RKO (cell line): Measurements from ENCODE around the gene ARL6IP6.

Experiments
- DNase-seq: peaks from one replicate; pipeline ENCODE4 v3.0.0-alpha.2; 2016; ENCODE audit warnings: low spot score

Gene ARL6IP6

GRCh38 chr2:152718076-152718908, at the start of gene ARL6IP6:
TSS of gene ARL6IP6 (plus strand) at chr2:152718620. CDS start at chr2:152718625, 5 bp downstream.
- peak; percentile 91 for DNase-seq

DNA sequence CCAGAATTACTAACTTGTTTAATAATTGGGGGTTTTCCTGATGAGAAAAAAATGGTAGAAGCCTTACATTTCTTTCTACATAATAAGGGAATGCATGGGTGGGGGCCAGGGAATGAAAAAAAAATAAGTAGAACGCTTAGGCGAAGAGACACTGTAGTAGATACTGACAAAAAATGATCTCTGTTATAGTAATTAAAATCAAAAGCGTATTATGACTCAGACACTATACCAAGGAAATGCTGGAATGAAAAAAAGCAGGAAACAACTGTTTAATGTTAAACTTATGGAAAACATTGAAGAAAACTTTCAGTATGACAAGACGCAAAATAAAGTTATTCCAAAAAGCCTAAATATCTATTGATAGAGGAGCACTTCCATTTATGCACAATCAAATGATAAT, 44.1 kb upstream of the ARL6IP6 start:
- DNase-seq, result no peak

DNA sequence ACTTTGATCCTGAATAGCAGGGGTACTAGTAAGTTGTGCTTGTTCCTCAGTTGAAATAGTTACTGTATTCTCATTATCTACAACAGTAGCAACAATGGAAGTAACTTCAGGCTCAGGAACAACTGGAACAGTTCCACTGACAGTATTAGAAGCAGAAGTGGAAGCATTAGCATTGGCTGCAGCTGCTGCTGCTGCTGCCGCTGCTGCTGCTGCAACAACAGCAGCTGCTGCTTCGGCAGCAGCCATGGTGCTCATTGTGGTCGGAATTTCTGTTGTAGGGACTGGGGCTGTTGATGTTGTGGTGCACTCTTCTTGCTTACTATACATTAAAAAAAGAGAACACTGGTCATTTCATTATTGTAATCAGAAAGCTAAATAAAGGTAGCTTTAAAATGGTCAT, 42.0 kb upstream of the ARL6IP6 start:
- no peak for DNase-seq

GRCh38 chr2:152678808-152679207, 39.6 kb upstream of the ARL6IP6 start:
- no peak for DNase-seq

GRCh38 chr2:152682663-152683062, 35.8 kb upstream of the ARL6IP6 start:
- no peak for DNase-seq

DNA sequence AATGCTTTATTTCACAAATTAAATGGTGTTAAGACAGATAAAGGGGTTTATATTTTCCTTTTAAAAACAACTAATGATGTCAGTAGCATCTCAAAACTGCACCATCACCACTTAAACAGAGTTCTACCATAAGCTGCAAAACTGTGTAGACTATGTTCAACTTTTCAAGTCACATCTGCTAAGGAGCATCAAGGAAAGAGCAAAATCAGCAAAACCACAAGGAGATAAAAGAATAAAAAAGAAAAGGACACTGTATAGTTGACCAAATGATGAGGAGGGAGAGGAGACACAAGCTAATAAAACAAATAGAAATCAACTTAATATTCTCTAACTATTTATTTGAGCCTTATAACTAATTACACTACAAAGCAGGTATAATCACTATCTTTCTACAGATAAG, 35.0 kb upstream of the ARL6IP6 start:
- DNase-seq, result no peak

DNA sequence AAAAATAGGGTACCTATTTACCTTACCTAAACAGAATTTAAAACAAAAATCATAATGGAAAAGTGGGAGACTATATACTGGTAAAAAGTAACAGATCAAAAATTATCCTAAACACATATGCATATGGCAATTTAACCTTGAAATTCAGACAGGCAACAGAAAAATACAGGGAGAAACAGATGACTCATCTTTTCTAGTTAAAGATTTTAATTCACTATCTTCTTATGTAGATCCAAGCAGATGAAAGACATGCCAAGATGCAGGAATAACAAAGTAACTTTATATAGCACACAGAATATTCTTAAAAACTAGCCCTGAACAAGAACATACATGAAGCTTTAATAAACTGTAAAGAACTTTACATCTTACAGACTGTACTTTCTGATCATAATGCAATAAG, 32.1 kb upstream of the ARL6IP6 start:
- no peak for DNase-seq

- no peak for DNase-seq
These were observed 25.4 kb upstream of the ARL6IP6 start for GRCh38 chr2:152693033-152693432.

- peak; percentile 80 for DNase-seq
These were observed 24.2 kb upstream of the ARL6IP6 start for GRCh38 chr2:152694161-152694661.

DNA sequence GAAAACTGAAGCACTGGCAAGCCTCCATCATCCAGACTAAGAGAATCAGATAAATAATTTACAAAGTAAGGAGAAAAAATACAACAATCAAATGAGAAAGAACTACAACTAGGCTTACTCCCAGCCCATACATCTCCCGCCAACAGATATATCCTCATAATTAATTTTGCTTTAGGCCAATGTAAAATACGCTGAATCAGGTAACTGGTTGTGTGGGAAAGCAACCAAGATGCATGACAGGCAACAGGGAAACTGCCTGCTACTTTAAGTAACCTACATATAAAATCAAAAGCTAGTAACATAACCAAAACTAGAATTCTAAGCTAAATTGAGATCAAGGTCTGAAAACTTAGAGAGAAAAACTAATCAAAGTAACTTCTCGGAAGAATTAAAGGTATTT, 22.7 kb upstream of the ARL6IP6 start:
- DNase-seq, result no peak

DNA sequence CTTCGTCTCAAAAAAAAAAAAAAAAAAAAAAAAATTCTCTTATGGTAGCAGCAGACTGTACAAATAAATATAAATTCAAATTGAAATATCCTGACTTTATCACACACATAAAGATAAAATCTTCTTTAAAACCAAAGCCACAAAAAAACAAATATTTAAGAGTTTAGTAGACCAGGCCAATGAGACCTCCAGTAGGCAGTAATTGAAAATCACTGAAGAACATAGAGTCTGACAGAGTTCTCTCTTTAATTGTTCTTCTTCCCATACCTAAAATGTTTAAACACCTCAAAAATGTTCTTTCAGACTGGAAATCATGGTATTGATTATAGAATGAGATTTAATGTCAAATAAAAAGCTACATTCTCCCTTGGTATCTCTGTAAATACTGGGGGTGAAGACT, 21.9 kb upstream of the ARL6IP6 start:
- no peak for DNase-seq

DNA sequence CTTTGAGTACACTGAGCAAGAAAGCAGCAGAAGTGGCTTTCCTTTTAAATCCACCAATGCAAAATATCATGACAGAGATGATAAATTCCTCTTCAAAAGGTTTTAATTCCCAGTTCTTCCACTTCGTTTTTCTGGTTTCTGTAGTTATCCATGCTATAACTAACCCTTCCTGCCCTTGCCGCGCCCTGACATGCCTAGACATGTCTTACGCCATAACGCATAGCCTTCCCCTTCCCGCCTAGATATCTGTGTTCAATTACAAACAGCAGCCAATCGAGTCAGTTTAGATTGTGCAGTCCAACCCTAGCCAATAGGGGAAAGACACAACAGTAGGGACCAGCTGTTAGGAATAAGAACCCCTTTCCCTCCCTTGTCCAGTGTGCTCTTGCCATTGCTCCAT, 17.2 kb upstream of the ARL6IP6 start:
- DNase-seq, result no peak

DNA sequence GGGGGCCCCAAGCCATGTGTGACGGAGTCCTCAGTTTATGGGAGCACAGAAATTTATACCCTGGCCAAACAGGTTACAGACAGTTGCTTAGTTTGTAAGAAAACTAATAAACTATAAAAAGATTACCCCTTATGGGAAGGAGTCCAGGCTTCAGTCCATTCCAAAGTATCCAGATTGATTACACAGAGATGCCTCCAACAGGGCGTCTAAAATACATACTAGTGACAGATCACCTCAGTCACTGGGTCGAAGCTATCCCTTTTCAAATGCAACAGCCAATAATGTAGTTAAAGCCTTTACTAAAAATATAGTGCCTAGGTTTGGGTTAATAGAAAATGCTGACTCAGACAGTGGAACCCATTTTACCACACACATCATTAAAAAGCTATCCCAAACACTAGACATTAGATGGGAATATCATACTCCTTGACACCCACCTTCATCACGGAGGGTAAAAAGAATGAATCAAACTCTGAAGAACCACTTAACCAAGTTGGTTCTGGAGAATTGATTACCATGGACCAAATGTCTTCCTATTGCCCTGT, 11.9 kb upstream of the ARL6IP6 start:
- no peak for DNase-seq

DNA sequence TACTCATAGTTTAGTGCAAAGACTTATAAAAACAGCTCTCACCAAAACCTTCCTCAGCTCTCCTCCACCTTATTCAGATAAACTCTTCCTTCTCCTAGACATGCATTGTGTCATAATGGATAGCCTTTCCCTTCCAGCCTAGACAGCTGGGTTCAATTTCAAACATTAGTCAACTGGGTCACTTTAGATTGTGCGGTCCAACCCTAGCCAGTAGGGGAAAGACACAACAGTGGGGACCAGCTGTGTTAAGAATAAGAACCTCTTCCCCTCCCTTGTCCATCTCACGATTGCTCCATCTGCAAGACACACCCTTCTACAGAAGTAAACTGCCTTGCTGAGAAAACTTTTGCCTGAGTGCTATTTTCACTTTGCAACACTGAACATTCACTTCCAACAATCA, 9.7 kb upstream of the ARL6IP6 start:
- no peak for DNase-seq

GRCh38 chr2:152710713-152711112, 7.7 kb upstream of the ARL6IP6 start:
- no peak for DNase-seq

GRCh38 chr2:152715112-152715511, 3.3 kb upstream of the ARL6IP6 start:
- no peak for DNase-seq

- peak; percentile 87 for DNase-seq
These were observed 2.5 kb upstream of the ARL6IP6 start for GRCh38 chr2:152715854-152716428.

GRCh38 chr2:152716805-152717227, 1.6 kb upstream of the ARL6IP6 start:
- peak; percentile 63 for DNase-seq

GRCh38 chr2:152717228-152718075, 968 bp upstream of the ARL6IP6 start, which contains the start of gene PRPF40A:
TSS of gene PRPF40A (minus strand) at chr2:152717461. CDS start at chr2:152717439, 22 bp downstream.
- DNase-seq, result peak; percentile 98

- DNase-seq, result peak; percentile 85
These were observed 657 bp downstream of the ARL6IP6 start for GRCh38 chr2:152718909-152719645.

- DNase-seq, result no peak
These were observed 2.4 kb downstream of the ARL6IP6 start for GRCh38 chr2:152720794-152721193.
